MM.1S (cell line): ENCODE data around the gene TBRG4.

Source experiments
- DNase-seq: peaks from one replicate; pipeline ENCODE4 v3.0.0-alpha.2; 2015
- H2AFZ ChIP-seq: fragments of 300-600 bp; sonication (generic); 2 replicates; pipeline ENCODE4 v1.6.0; 2016; ENCODE audit warnings: antibody characterized with exemption, low read length
- H3F3A ChIP-seq: fragments of 300-600 bp; sonication (generic); 2 replicates; pipeline ENCODE4 v1.6.1; 2016; ENCODE audit warnings: mild to moderate bottlenecking, antibody characterized with exemption, low read length, moderate library complexity, mixed read lengths; ENCODE audit not compliant: insufficient read depth
- H3K27ac ChIP-seq: fragments of 300-600 bp; sonication (generic); 2 replicates; pipeline ENCODE4 v1.5.1; 2016; ENCODE audit warnings: mild to moderate bottlenecking, low read length
- H3K27me3 ChIP-seq: fragments of 300-600 bp; sonication (generic); replicated peaks from 2 replicates; pipeline ENCODE4 v1.6.0; 2016; ENCODE audit warnings: low read length; ENCODE audit not compliant: insufficient read depth
- H3K36me3 ChIP-seq: fragments of 300-600 bp; sonication (generic); replicated peaks from 2 replicates; pipeline ENCODE4 v1.6.1; 2016; ENCODE audit warnings: mild to moderate bottlenecking, low read length, mixed read lengths; ENCODE audit not compliant: insufficient read depth
- H3K4me1 ChIP-seq: fragments of 300-600 bp; sonication (generic); 2 replicates; pipeline ENCODE4 v1.6.1; 2016; ENCODE audit warnings: low read length, mixed read lengths
- H3K4me2 ChIP-seq: fragments of 300-600 bp; sonication (generic); 2 replicates; pipeline ENCODE4 v1.6.0; 2016; ENCODE audit warnings: low read depth, low read length
- H3K4me3 ChIP-seq: fragments of 300-600 bp; sonication (generic); 2 replicates; pipeline ENCODE4 v1.5.1; 2016; ENCODE audit warnings: low read length, mixed read lengths
- H3K79me2 ChIP-seq: fragments of 300-600 bp; sonication (generic); 2 replicates; pipeline ENCODE4 v1.6.1; 2016; ENCODE audit warnings: mixed run types, low read length, mixed read lengths
- H3K9ac ChIP-seq: fragments of 300-600 bp; sonication (generic); 2 replicates; pipeline ENCODE4 v1.6.1; 2016; ENCODE audit warnings: low read length, mixed read lengths
- H3K9me2 ChIP-seq: fragments of 300-600 bp; sonication (generic); replicated peaks from 2 replicates; pipeline ENCODE4 v1.6.1; 2016; ENCODE audit warnings: mild to moderate bottlenecking, low read length, mixed read lengths; ENCODE audit not compliant: insufficient read depth
- H3K9me3 ChIP-seq: fragments of 300-600 bp; sonication (generic); replicated peaks from 2 replicates; pipeline ENCODE4 v1.6.1; 2016; ENCODE audit warnings: mild to moderate bottlenecking, low read length, mixed read lengths; ENCODE audit not compliant: insufficient read depth
- H4K20me1 ChIP-seq: fragments of 300-600 bp; sonication (generic); 2 replicates; pipeline ENCODE4 v1.6.1; 2016; ENCODE audit warnings: mild to moderate bottlenecking, low read length, moderate library complexity, mixed read lengths; ENCODE audit not compliant: insufficient read depth
- EZH2 ChIP-seq: fragments of 300-600 bp; sonication (generic); optimal IDR thresholded peaks from 2 replicates; pipeline ENCODE3; 2017; ENCODE audit warnings: low read depth, mild to moderate bottlenecking, antibody characterized with exemption, low read length, mixed read lengths
- EZH2phosphoT487 ChIP-seq: fragments of 300-600 bp; sonication (generic); IDR thresholded peaks from 2 replicates; pipeline ENCODE4 v1.6.1; 2018; ENCODE audit warnings: antibody characterized with exemption, low read length
- TF ChIP-seq, protein P1 (sequence below): fragments of 300-600 bp; sonication (generic); IDR thresholded peaks from 2 replicates; pipeline ENCODE4 v1.5.1; 2016; ENCODE audit warnings: antibody characterized with exemption, low read length, mixed read lengths

Gene TBRG4

DNA sequence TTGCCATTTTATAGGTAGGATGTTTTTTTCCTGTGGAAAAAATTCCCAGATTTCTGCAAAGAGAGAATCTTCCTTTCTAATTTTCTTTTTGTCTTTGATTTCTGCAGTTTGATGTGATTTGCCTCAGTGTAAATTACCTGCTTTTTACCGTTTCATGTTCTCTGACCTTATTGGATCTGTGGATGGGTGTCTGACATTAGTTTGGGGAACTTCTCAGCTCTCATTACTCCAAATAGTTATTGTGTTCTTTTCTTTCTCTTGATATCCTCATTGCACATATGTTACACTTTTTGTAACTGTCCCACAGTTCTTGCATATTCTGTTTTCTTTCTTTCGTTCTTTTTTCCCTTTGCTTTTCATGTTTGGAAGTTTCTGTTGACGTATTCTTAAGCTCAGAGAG, 51.2 kb downstream of the TBRG4 start:
- Histone ChIP-seq H3F3A (no peaks in the 10 kb centered on the region), H3K9me2 (no peaks in the 10 kb centered on the region), H3K9me3 (no peaks in the 10 kb centered on the region), H2AFZ (no peak overlapping the region), H3K79me2 (peaks cover 99% of the 10 kb centered on the region), H3K27ac (no peak overlapping the region), H3K27me3 (no peaks in the 10 kb centered on the region), H3K4me2 (no peak overlapping the region), H3K4me1 (0 out of 2 replicates have a peak, but pooled peaks cover 6% of the 10 kb centered on the region), H3K9ac (no peak overlapping the region), H3K4me3 (no peak overlapping the region), H4K20me1 (peaks cover 30% of the 10 kb centered on the region; the same call in 1 of the 2 replicates), H3K36me3 (peaks cover 7% of the 10 kb centered on the region)
- DNase-seq, result no peak
- no peak for TF ChIP-seq EZH2
- TF ChIP-seq, protein P1, sequence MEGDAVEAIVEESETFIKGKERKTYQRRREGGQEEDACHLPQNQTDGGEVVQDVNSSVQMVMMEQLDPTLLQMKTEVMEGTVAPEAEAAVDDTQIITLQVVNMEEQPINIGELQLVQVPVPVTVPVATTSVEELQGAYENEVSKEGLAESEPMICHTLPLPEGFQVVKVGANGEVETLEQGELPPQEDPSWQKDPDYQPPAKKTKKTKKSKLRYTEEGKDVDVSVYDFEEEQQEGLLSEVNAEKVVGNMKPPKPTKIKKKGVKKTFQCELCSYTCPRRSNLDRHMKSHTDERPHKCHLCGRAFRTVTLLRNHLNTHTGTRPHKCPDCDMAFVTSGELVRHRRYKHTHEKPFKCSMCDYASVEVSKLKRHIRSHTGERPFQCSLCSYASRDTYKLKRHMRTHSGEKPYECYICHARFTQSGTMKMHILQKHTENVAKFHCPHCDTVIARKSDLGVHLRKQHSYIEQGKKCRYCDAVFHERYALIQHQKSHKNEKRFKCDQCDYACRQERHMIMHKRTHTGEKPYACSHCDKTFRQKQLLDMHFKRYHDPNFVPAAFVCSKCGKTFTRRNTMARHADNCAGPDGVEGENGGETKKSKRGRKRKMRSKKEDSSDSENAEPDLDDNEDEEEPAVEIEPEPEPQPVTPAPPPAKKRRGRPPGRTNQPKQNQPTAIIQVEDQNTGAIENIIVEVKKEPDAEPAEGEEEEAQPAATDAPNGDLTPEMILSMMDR, result no peak
- TF ChIP-seq EZH2phosphoT487, result no peak

DNA sequence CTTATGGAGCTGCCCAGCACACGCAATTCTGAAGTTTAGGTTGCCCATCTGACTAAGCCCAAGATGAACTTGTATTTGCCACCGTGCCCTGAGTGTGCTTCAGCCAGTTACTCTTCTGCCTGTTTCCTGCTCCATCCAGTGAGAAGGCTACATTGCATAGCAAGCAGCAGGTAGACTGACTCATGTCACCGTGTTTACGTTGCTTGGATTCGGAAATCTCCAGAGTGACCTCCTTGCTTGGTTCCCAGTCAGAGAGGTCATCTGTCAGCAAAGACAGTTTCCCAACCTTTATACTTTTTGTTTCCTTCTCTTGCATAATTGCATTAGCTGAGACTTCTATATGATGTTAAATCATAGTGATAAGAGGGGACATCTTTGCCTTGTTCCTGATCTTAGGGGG, 53.6 kb downstream of the TBRG4 start:
- no peaks in the 10 kb centered on the region for H3K9me3 ChIP-seq
- H3K4me3 ChIP-seq, result no peak overlapping the region
- H4K20me1 ChIP-seq, result peaks cover 37% of the 10 kb centered on the region; the same call in 1 of the 2 replicates
- H3K9ac ChIP-seq, result no peak overlapping the region
- 0 out of 2 replicates have a peak, but pooled peaks cover 6% of the 10 kb centered on the region for H3K4me1 ChIP-seq
- no peak overlapping the region for H3K27ac ChIP-seq
- no peak overlapping the region for H2AFZ ChIP-seq
- no peaks in the 10 kb centered on the region for H3F3A ChIP-seq
- TF ChIP-seq EZH2phosphoT487, result no peak
- no peak for DNase-seq
- no peaks in the 10 kb centered on the region for H3K9me2 ChIP-seq
- peaks cover 99% of the 10 kb centered on the region for H3K79me2 ChIP-seq
- no peak overlapping the region for H3K4me2 ChIP-seq
- no peaks in the 10 kb centered on the region for H3K27me3 ChIP-seq
- no peaks in the 10 kb centered on the region; the same call in none of the 2 replicates for H3K36me3 ChIP-seq

DNA sequence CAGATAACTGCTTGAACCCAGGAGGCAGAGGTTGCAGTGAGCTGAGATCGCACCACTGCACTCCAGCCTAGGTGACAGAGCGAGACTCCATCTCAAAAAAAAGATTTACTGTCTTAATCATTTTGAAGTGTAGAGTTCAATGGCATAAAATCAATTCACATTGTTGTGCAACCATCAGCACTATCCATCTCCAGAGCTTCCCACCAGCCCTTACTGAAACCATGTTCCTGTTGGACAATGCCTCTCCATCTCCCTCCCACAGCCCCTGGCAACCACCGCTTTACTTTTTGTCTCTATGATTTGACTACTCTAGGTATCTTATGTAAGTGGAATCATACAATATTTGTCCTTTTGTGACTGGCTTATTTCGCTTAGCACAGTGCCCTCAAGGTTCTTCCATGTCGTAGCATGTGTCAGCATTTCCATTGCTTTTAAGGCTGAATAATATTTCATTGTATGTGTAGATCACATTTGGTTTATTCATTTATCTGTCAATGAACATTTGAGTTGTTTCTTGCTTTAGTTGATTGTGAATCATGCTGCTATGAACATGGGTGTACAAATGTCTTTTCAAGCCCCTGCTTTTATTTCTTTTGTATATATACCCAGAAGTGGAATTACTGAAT, 55.8 kb downstream of the TBRG4 start:
- H3K27ac ChIP-seq, result no peak overlapping the region
- no peak overlapping the region for H3K4me3 ChIP-seq
- H3K9me3 ChIP-seq, result no peaks in the 10 kb centered on the region
- TF ChIP-seq EZH2 (no peak), EZH2phosphoT487 (no peak)
- TF ChIP-seq, protein P1, result no peak
- no peak overlapping the region for H3K9ac ChIP-seq
- H3K4me1 ChIP-seq, result 0 out of 2 replicates have a peak, but pooled peaks cover 6% of the 10 kb centered on the region
- peaks cover 26% of the 10 kb centered on the region; the same call in 1 of the 2 replicates for H4K20me1 ChIP-seq
- no peak for DNase-seq
- H3K79me2 ChIP-seq, result peaks cover 98% of the 10 kb centered on the region
- no peaks in the 10 kb centered on the region for H3K9me2 ChIP-seq
- H3F3A ChIP-seq, result no peaks in the 10 kb centered on the region
- no peak overlapping the region for H3K4me2 ChIP-seq
- H3K36me3 ChIP-seq, result peaks cover 4% of the 10 kb centered on the region; the same call in 1 of the 2 replicates
- H2AFZ ChIP-seq, result no peak overlapping the region
- no peaks in the 10 kb centered on the region for H3K27me3 ChIP-seq

DNA sequence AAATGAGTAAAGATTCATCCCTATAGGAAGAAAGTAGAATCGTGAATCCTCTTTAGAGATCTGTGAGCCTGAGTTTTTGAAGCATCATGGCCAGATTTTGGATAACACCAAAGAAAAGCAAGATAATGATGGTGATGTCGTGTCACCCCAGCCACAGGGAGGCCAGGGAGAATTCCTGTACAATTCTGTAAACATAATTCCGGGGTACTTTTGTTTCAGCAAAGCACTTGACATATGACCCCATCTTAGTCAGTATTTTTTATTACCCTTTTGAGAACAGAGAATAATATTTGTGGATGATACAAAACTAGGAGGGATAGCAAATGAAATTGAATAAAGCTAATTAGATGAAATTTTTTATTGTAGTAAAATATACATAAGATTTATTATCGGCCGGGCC, 56.5 kb downstream of the TBRG4 start:
- TF ChIP-seq, protein P1, result no peak
- no peak for TF ChIP-seq EZH2phosphoT487
- no peak for TF ChIP-seq EZH2
- Histone ChIP-seq H3K9ac (no peak overlapping the region), H3K4me1 (0 out of 2 replicates have a peak, but pooled peaks cover 6% of the 10 kb centered on the region), H2AFZ (no peak overlapping the region), H4K20me1 (peaks cover 19% of the 10 kb centered on the region; the same call in 1 of the 2 replicates), H3K9me3 (no peaks in the 10 kb centered on the region), H3K27ac (no peak overlapping the region), H3K4me3 (no peak overlapping the region), H3K27me3 (no peaks in the 10 kb centered on the region), H3K9me2 (no peaks in the 10 kb centered on the region), H3K36me3 (peaks cover 11% of the 10 kb centered on the region; the same call in 1 of the 2 replicates), H3K4me2 (no peak overlapping the region), H3K79me2 (peaks cover 98% of the 10 kb centered on the region), H3F3A (no peaks in the 10 kb centered on the region)
- no peak for DNase-seq
